HEK293 (cell line): ENCODE results near the gene SCNN1A.

Source experiments
- GFI1B ChIP-seq: fragments of 450-650 bp; formaldehyde crosslinking; IDR thresholded peaks from 2 replicates; pipeline ENCODE4 v1.5.1; 2016; ENCODE audit warnings: missing biosample characterization, missing genetic modification characterization
- IKZF3 ChIP-seq: fragments of 450-650 bp; IDR thresholded peaks from 2 replicates; pipeline ENCODE4 v1.5.0; 2018; ENCODE audit warnings: missing biosample characterization, mild to moderate bottlenecking, missing genetic modification characterization, moderate library complexity
- KLF1 ChIP-seq: fragments of 450-650 bp; formaldehyde crosslinking; IDR thresholded peaks from 2 replicates; pipeline ENCODE4 v1.5.1; 2016; ENCODE audit warnings: missing biosample characterization, missing genetic modification characterization
- KLF16 ChIP-seq: fragments of 450-650 bp; formaldehyde crosslinking; IDR thresholded peaks from 2 replicates; pipeline ENCODE4 v1.5.1; 2017; ENCODE audit warnings: missing biosample characterization, missing genetic modification characterization
- KLF9 ChIP-seq: fragments of 450-650 bp; formaldehyde crosslinking; IDR thresholded peaks from 2 replicates; pipeline ENCODE4 v1.5.1; 2016; ENCODE audit warnings: missing biosample characterization, missing genetic modification characterization, low read depth
- MYNN ChIP-seq: fragments of 450-650 bp; formaldehyde crosslinking; IDR thresholded peaks from 2 replicates; pipeline ENCODE4 v1.5.1; 2016; ENCODE audit warnings: missing biosample characterization, missing genetic modification characterization, borderline replicate concordance
- ZBTB17 ChIP-seq: fragments of 450-650 bp; formaldehyde crosslinking; IDR thresholded peaks from 2 replicates; pipeline ENCODE4 v1.5.1; 2016; ENCODE audit warnings: missing biosample characterization, missing genetic modification characterization
- ZBTB21 ChIP-seq: fragments of 450-650 bp; formaldehyde crosslinking; IDR thresholded peaks from 2 replicates; pipeline ENCODE4 v1.5.1; 2017; ENCODE audit warnings: missing biosample characterization, missing genetic modification characterization
- ZBTB48 ChIP-seq: fragments of 450-650 bp; formaldehyde crosslinking; IDR thresholded peaks from 2 replicates; pipeline ENCODE4 v1.5.1; 2016; ENCODE audit warnings: missing biosample characterization, missing genetic modification characterization
- ZFP3 ChIP-seq: fragments of 450-650 bp; formaldehyde crosslinking; IDR thresholded peaks from 2 replicates; pipeline ENCODE4 v1.5.1; 2016; ENCODE audit warnings: low read depth, missing biosample characterization, missing genetic modification characterization
- ZFP69B ChIP-seq: fragments of 450-650 bp; formaldehyde crosslinking; IDR thresholded peaks from 2 replicates; pipeline ENCODE4 v1.5.1; 2016; ENCODE audit warnings: missing biosample characterization, missing genetic modification characterization
- ZNF169 ChIP-seq: fragments of 450-650 bp; formaldehyde crosslinking; IDR thresholded peaks from 2 replicates; pipeline ENCODE4 v1.5.1; 2016; ENCODE audit warnings: missing biosample characterization, missing genetic modification characterization
- ZNF19 ChIP-seq: fragments of 450-650 bp; formaldehyde crosslinking; IDR thresholded peaks from 2 replicates; pipeline ENCODE4; 2016; ENCODE audit warnings: missing biosample characterization, missing genetic modification characterization, low read depth
- ZNF239 ChIP-seq: fragments of 450-650 bp; formaldehyde crosslinking; IDR thresholded peaks from 2 replicates; pipeline ENCODE4 v1.5.1; 2016; ENCODE audit warnings: missing biosample characterization, missing genetic modification characterization
- ZNF266 ChIP-seq: fragments of 450-650 bp; formaldehyde crosslinking; IDR thresholded peaks from 2 replicates; pipeline ENCODE4 v1.5.1; 2016; ENCODE audit warnings: missing biosample characterization, missing genetic modification characterization, low read depth
- ZNF335 ChIP-seq: fragments of 450-650 bp; formaldehyde crosslinking; conservative IDR thresholded peaks from 2 replicates; pipeline ENCODE4 v1.5.1; 2016; ENCODE audit warnings: missing biosample characterization, missing genetic modification characterization
- ZNF350 ChIP-seq: fragments of 450-650 bp; formaldehyde crosslinking; IDR thresholded peaks from 2 replicates; pipeline ENCODE4 v1.5.0; 2017; ENCODE audit warnings: missing biosample characterization, mild to moderate bottlenecking, missing genetic modification characterization
- ZNF521 ChIP-seq: fragments of 450-650 bp; formaldehyde crosslinking; IDR thresholded peaks from 2 replicates; pipeline ENCODE4 v1.5.1; 2017; ENCODE audit warnings: missing biosample characterization, mild to moderate bottlenecking, missing genetic modification characterization
- ZNF530 ChIP-seq: fragments of 450-650 bp; formaldehyde crosslinking; IDR thresholded peaks from 2 replicates; pipeline ENCODE4 v1.5.1; 2016; ENCODE audit warnings: low read depth, missing biosample characterization, missing genetic modification characterization
- ZNF585B ChIP-seq: fragments of 450-650 bp; formaldehyde crosslinking; IDR thresholded peaks from 2 replicates; pipeline ENCODE4 v1.5.1; 2016; ENCODE audit warnings: missing biosample characterization, missing genetic modification characterization
- ZNF610 ChIP-seq: fragments of 450-650 bp; formaldehyde crosslinking; IDR thresholded peaks from 2 replicates; pipeline ENCODE4 v1.5.1; 2016; ENCODE audit warnings: missing biosample characterization, missing genetic modification characterization, borderline replicate concordance
- ZNF677 ChIP-seq: fragments of 450-650 bp; IDR thresholded peaks from 2 replicates; pipeline ENCODE4 v1.5.0; 2018; ENCODE audit warnings: missing biosample characterization, mild to moderate bottlenecking, missing genetic modification characterization, moderate library complexity
- ZNF777 ChIP-seq: fragments of 450-650 bp; formaldehyde crosslinking; IDR thresholded peaks from 2 replicates; pipeline ENCODE4 v1.5.1; 2017; ENCODE audit warnings: missing biosample characterization, missing genetic modification characterization, borderline replicate concordance
- ZSCAN23 ChIP-seq: fragments of 450-650 bp; formaldehyde crosslinking; IDR thresholded peaks from 2 replicates; pipeline ENCODE4 v1.5.1; 2016; ENCODE audit warnings: missing biosample characterization, missing genetic modification characterization
- TF ChIP-seq, protein P1 (sequence below): fragments of 450-650 bp; formaldehyde crosslinking; IDR thresholded peaks from 2 replicates; pipeline ENCODE4 v1.5.1; 2016; ENCODE audit warnings: missing biosample characterization, missing genetic modification characterization
- TF ChIP-seq, protein P2 (sequence below): IDR thresholded peaks from 2 replicates; pipeline ENCODE4 v1.6.1; 2011; ENCODE audit warnings: mild to moderate bottlenecking, low read depth, low read length, borderline replicate concordance
- TF ChIP-seq, protein P3 (sequence below): fragments of 450-650 bp; formaldehyde crosslinking; IDR thresholded peaks from 2 replicates; pipeline ENCODE4 v1.5.1; 2016; ENCODE audit warnings: missing biosample characterization, missing genetic modification characterization
- TF ChIP-seq, protein P4 (sequence below): fragments of 450-650 bp; formaldehyde crosslinking; IDR thresholded peaks from 2 replicates; pipeline ENCODE4 v1.5.0; 2017; ENCODE audit warnings: missing biosample characterization, missing genetic modification characterization, borderline replicate concordance
- TF ChIP-seq, protein P5 (sequence below): fragments of 450-650 bp; formaldehyde crosslinking; IDR thresholded peaks from 2 replicates; pipeline ENCODE4; 2016; ENCODE audit warnings: missing biosample characterization, missing genetic modification characterization
- TF ChIP-seq, protein P6 (sequence below): fragments of 450-650 bp; formaldehyde crosslinking; IDR thresholded peaks from 2 replicates; pipeline ENCODE4 v1.5.1; 2016; ENCODE audit warnings: missing biosample characterization, missing genetic modification characterization

The SCNN1A gene

DNA sequence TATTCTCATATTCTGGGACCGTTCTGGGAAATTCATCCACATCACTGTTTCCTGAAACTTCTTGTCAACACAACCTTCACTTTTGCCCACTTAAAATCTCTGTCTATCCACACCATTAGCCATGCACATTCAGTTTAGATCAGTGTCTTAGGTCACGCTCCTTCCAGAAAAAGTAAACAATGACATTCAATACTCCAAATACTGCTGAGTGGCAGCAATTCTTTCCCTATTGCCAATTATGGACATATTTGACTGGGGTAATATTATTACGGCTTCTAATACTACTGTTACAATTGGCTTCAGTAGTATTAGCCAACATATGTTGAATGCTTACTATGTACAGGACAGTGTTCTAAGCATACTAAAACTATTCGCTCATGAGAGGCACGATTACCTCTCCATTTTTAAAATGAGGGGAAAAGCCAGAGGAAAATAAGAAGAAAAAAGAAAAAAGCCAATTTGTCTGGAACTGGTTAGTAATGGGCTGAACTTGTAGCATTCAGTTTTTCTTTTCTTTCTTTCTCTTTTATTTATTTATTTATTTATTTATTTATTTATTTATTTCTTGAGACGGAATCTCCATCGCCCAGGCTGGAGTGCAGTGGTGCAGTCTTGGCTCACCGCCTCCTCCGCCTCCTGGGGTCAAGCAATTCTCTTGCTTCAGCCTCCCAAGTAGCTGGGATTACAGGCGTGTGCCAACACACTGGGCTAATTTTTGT lies 32.0 kb upstream of the SCNN1A start (continued):
- TF ChIP-seq ZNF335 (tag by site-specific recombination) (no peak), ZNF521 (no peak), ZNF677 (tag by site-specific recombination) (no peak), ZNF585B (tag by site-specific recombination) (no peak), IKZF3 (tag by site-specific recombination) (no peak), ZNF19 (tag by site-specific recombination) (peak; percentile 45; the same call in 1 of the 2 replicates), MYNN (no peak), GFI1B (peak; percentile 65; the same call in 1 of the 2 replicates), ZBTB48 (tag by site-specific recombination) (no peak), ZNF169 (tag by site-specific recombination) (no peak), ZBTB17 (tag by site-specific recombination) (no peak), ZNF777 (no peak), KLF16 (no peak), ZNF239 (no peak), ZNF530 (tag by site-specific recombination) (peak; percentile 72; the same call in 1 of the 2 replicates), ZSCAN23 (tag by site-specific recombination) (no peak), KLF1 (tag by site-specific recombination) (no peak), ZFP3 (no peak), ZBTB21 (peak; percentile 76), KLF9 (tag by site-specific recombination) (no peak), ZFP69B (no peak), ZNF610 (tag by site-specific recombination) (no peak), ZNF266 (tag by site-specific recombination) (peak; percentile 94), ZNF350 (tag by site-specific recombination) (no peak)
- TF ChIP-seq, protein P1, sequence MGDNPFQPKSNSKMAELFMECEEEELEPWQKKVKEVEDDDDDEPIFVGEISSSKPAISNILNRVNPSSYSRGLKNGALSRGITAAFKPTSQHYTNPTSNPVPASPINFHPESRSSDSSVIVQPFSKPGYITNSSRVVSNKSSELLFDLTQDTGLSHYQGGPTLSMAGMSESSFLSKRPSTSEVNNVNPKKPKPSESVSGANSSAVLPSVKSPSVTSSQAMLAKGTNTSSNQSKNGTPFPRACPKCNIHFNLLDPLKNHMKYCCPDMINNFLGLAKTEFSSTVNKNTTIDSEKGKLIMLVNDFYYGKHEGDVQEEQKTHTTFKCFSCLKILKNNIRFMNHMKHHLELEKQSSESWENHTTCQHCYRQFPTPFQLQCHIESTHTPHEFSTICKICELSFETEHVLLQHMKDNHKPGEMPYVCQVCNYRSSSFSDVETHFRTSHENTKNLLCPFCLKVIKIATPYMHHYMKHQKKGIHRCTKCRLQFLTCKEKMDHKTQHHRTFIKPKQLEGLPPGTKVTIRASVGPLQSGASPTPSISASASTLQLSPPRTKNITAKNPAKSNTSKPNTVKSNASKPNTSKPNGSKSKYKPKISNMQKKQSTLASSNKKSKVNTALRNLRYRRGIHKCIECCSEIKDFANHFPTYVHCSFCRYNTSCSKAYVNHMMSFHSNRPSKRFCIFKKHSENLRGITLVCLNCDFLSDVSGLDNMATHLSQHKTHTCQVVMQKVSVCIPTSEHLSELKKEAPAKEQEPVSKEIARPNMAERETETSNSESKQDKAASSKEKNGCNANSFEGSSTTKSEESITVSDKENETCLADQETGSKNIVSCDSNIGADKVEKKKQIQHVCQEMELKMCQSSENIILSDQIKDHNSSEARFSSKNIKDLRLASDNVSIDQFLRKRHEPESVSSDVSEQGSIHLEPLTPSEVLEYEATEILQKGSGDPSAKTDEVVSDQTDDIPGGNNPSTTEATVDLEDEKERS (tag by site-specific recombination) = no peak
- TF ChIP-seq, protein P2, sequence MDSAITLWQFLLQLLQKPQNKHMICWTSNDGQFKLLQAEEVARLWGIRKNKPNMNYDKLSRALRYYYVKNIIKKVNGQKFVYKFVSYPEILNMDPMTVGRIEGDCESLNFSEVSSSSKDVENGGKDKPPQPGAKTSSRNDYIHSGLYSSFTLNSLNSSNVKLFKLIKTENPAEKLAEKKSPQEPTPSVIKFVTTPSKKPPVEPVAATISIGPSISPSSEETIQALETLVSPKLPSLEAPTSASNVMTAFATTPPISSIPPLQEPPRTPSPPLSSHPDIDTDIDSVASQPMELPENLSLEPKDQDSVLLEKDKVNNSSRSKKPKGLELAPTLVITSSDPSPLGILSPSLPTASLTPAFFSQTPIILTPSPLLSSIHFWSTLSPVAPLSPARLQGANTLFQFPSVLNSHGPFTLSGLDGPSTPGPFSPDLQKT = no peak
- TF ChIP-seq, protein P3, sequence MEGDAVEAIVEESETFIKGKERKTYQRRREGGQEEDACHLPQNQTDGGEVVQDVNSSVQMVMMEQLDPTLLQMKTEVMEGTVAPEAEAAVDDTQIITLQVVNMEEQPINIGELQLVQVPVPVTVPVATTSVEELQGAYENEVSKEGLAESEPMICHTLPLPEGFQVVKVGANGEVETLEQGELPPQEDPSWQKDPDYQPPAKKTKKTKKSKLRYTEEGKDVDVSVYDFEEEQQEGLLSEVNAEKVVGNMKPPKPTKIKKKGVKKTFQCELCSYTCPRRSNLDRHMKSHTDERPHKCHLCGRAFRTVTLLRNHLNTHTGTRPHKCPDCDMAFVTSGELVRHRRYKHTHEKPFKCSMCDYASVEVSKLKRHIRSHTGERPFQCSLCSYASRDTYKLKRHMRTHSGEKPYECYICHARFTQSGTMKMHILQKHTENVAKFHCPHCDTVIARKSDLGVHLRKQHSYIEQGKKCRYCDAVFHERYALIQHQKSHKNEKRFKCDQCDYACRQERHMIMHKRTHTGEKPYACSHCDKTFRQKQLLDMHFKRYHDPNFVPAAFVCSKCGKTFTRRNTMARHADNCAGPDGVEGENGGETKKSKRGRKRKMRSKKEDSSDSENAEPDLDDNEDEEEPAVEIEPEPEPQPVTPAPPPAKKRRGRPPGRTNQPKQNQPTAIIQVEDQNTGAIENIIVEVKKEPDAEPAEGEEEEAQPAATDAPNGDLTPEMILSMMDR (tag by site-specific recombination) = no peak
- TF ChIP-seq, protein P4, sequence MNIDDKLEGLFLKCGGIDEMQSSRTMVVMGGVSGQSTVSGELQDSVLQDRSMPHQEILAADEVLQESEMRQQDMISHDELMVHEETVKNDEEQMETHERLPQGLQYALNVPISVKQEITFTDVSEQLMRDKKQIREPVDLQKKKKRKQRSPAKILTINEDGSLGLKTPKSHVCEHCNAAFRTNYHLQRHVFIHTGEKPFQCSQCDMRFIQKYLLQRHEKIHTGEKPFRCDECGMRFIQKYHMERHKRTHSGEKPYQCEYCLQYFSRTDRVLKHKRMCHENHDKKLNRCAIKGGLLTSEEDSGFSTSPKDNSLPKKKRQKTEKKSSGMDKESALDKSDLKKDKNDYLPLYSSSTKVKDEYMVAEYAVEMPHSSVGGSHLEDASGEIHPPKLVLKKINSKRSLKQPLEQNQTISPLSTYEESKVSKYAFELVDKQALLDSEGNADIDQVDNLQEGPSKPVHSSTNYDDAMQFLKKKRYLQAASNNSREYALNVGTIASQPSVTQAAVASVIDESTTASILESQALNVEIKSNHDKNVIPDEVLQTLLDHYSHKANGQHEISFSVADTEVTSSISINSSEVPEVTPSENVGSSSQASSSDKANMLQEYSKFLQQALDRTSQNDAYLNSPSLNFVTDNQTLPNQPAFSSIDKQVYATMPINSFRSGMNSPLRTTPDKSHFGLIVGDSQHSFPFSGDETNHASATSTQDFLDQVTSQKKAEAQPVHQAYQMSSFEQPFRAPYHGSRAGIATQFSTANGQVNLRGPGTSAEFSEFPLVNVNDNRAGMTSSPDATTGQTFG (tag by site-specific recombination) = no peak
- TF ChIP-seq, protein P5, sequence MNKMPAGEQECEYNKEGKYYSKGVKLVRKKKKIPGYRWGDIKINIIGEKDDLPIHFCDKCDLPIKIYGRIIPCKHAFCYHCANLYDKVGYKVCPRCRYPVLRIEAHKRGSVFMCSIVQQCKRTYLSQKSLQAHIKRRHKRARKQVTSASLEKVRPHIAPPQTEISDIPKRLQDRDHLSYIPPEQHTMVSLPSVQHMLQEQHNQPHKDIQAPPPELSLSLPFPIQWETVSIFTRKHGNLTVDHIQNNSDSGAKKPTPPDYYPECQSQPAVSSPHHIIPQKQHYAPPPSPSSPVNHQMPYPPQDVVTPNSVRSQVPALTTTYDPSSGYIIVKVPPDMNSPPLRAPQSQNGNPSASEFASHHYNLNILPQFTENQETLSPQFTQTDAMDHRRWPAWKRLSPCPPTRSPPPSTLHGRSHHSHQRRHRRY = no peak
- TF ChIP-seq, protein P6, sequence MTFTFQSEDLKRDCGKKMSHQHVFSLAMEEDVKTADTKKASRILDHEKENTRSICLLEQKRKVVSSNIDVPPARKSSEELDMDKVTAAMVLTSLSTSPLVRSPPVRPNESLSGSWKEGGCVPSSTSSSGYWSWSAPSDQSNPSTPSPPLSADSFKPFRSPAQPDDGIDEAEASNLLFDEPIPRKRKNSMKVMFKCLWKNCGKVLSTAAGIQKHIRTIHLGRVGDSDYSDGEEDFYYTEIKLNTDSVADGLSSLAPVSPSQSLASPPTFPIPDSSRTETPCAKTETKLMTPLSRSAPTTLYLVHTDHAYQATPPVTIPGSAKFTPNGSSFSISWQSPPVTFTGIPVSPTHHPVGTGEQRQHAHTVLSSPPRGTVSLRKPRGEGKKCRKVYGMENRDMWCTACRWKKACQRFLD (tag by site-specific recombination) = no peak
